ENCODE measurements around the gene FAM118A.

Gene FAM118A

DNA sequence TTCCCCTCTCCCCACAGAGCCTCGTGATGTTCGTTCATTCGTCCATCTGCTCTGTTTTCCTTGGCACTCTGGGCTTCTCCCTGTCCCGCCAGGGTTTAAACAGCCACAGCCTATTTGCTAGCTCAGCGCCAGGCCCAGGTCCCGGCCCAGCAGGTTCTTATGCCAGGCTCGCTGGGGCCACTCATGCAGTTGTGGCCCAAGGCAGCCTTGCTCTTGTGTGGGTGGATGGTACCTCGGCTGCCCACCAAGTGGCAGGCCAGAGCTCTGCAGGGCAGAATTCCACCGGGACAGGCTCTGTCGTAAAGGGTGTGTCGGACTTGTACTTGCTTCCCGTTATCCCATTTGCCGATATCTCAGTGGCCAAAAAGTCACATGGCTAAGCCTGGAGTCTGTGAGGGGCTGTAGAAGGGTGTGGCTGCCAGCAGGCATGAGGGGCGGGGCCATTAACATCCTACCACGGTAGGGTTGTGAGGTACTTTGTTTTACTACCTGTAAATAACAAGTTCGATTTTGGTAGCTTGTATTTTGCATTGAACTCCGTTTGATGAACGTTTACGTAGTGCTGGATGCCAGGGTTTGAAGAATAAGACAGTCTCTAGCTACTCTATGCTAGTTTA is 7.9 kb downstream of the FAM118A start:
- no peaks in the 10 kb centered on the region for H3K27me3 ChIP-seq
- H3K4me3 ChIP-seq, result no peak overlapping the region
- H3K9me3 ChIP-seq (replicated peaks in 1 of 11), result no peaks in the 10 kb centered on the region
- peak overlapping the region in 6 of 11 experiments; percentile 1 to 57 (median 44); a peak in 5 of 22 replicates for H3K9ac ChIP-seq
- peaks cover 7 to 30% (median 15%) of the 10 kb centered on the region in 11 experiments for H3K36me3 ChIP-seq
- peak overlapping the region in 8 of 11 experiments; percentile 0 to 70 (median 51); a peak in 13 of 22 replicates for H3K27ac ChIP-seq
- TF ChIP-seq Cebpa-rat (IDR thresholded peaks at IDR 0.05), result no peak
- peaks cover 26 to 100% (median 99%) of the 10 kb centered on the region in 11 experiments; a peak in 21 of 22 replicates for H4K20me1 ChIP-seq
- peaks cover 85 to 99% (median 91%) of the 10 kb centered on the region in 10 experiments for H3K4me1 ChIP-seq
- peak overlapping the region; percentile 65 to 89 (median 82) for H3K4me2 ChIP-seq

DNA sequence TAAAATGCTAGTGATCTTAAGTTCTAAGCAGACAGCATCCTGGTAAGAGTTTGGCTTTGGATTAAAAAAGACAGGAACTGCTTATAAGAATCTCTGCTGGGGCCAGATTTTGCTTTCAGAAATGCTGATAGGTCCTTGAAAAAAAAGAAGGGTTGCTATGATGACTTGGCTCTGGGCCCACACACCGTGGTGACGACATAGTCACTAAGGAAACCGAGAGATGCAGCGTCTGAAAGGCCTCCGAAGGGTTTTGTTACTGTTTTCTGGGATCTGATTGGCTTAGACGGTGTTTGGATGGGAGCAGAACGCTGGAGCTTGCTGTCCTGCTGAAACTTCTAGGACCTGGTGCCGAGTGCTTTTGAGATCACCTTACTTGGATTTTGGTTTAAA is 8.4 kb downstream of the FAM118A start:
- H3K9ac ChIP-seq, result peak overlapping the region in 8 of 11 experiments; percentile 1 to 60 (median 44); a peak in 9 of 22 replicates

GRCh38 chr22:45318558-45319323 is 9.0 kb downstream of the FAM118A start:
- Histone ChIP-seq H4K20me1 (peaks cover 26 to 100% (median 97%) of the 10 kb centered on the region in 11 experiments; a peak in 21 of 22 replicates), H3K27me3 (no peaks in the 10 kb centered on the region), H3K9ac (peak overlapping the region; percentile 1 to 60 (median 45); a peak in 17 of 22 replicates), H3K27ac (peak overlapping the region; percentile 15 to 70 (median 52); a peak in 21 of 22 replicates), H3K36me3 (peaks cover 16 to 34% (median 26%) of the 10 kb centered on the region in 11 experiments), H3K4me2 (peak overlapping the region; percentile 65 to 89 (median 82)), H3K4me1 (peaks cover 75 to 95% (median 87%) of the 10 kb centered on the region in 10 experiments), H3K9me3 (replicated peaks in 1 of 11) (no peaks in the 10 kb centered on the region), H3K4me3 (no peak overlapping the region)
- no peak for TF ChIP-seq Cebpa-rat (IDR thresholded peaks at IDR 0.05)

More for the DNA sequence above, 8.4 kb downstream of the FAM118A start:
- Histone ChIP-seq H3K4me2 (peak overlapping the region; percentile 65 to 89 (median 82)), H3K9me3 (replicated peaks in 1 of 11) (no peaks in the 10 kb centered on the region), H3K4me3 (no peak overlapping the region), H3K27ac (peak overlapping the region in 10 of 11 experiments; percentile 11 to 70 (median 51); a peak in 18 of 22 replicates), H4K20me1 (peaks cover 26 to 100% (median 99%) of the 10 kb centered on the region in 11 experiments; a peak in 21 of 22 replicates), H3K27me3 (no peaks in the 10 kb centered on the region), H3K4me1 (peaks cover 80 to 99% (median 89%) of the 10 kb centered on the region in 10 experiments), H3K36me3 (peaks cover 10 to 30% (median 20%) of the 10 kb centered on the region in 11 experiments)
- TF ChIP-seq Cebpa-rat (IDR thresholded peaks at IDR 0.05), result no peak

- Histone ChIP-seq H3K36me3 (peaks cover 21 to 40% (median 32%) of the 10 kb centered on the region in 11 experiments), H4K20me1 (peaks cover 22 to 100% (median 96%) of the 10 kb centered on the region in 11 experiments; a peak in 21 of 22 replicates), H3K4me1 (peaks cover 69 to 92% (median 82%) of the 10 kb centered on the region in 10 experiments), H3K9ac (peak overlapping the region in 10 of 11 experiments; percentile 1 to 60 (median 47); a peak in 15 of 22 replicates), H3K4me2 (peak overlapping the region; percentile 65 to 89 (median 82)), H3K27me3 (no peaks in the 10 kb centered on the region), H3K9me3 (replicated peaks in 1 of 11) (no peaks in the 10 kb centered on the region), H3K27ac (peak overlapping the region; percentile 15 to 70 (median 52); a peak in 20 of 22 replicates), H3K4me3 (no peak overlapping the region)
- TF ChIP-seq Cebpa-rat (IDR thresholded peaks at IDR 0.05), result no peak
Observed at GRCh38 chr22:45319324-45319685, 9.6 kb downstream of the FAM118A start.

- no peaks in the 10 kb centered on the region for H3K27me3 ChIP-seq
- TF ChIP-seq Cebpa-rat (IDR thresholded peaks at IDR 0.05), result no peak
- no peaks in the 10 kb centered on the region for H3K9me3 ChIP-seq (replicated peaks in 1 of 11)
- H3K4me1 ChIP-seq, result peaks cover 60 to 84% (median 73%) of the 10 kb centered on the region in 10 experiments
- no peak overlapping the region for H3K27ac ChIP-seq
- H3K36me3 ChIP-seq, result peaks cover 33 to 51% (median 43%) of the 10 kb centered on the region in 11 experiments
- no peak overlapping the region for H3K4me3 ChIP-seq
- peak overlapping the region in 10 of 11 experiments; percentile 65 to 89 (median 80); a peak in 18 of 22 replicates for H3K4me2 ChIP-seq
- H3K9ac ChIP-seq, result peak overlapping the region in 1 of 11 experiments; percentile 44; a peak in 1 of 22 replicates
- H4K20me1 ChIP-seq, result peaks cover 12 to 100% (median 94%) of the 10 kb centered on the region in 11 experiments; a peak in 20 of 22 replicates
Observed at GRCh38 chr22:45320357-45320976, 10.7 kb downstream of the FAM118A start.

DNA sequence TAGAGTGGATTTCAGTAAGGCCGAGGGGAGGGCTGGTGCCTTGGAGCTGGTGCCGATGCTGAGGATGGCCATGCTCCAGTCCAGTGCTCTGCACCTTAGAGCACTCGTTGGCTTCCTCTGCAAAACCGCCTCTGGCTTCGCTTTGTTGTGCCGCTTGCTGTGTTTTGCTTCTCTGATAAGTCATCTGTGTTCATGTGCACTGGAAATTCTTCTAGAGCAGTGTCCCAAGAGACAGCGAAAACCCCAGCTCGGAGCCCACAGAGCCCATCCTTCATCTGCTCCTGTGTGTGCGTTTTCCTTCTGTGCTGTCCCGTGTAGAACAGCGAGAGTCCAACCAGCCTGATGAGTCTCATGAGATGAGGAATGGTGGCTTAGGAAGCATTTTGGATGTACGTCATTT is 12.1 kb downstream of the FAM118A start:
- peak overlapping the region in 3 of 11 experiments; percentile 39 to 46 (median 44); a peak in 7 of 22 replicates for H3K9ac ChIP-seq

DNA sequence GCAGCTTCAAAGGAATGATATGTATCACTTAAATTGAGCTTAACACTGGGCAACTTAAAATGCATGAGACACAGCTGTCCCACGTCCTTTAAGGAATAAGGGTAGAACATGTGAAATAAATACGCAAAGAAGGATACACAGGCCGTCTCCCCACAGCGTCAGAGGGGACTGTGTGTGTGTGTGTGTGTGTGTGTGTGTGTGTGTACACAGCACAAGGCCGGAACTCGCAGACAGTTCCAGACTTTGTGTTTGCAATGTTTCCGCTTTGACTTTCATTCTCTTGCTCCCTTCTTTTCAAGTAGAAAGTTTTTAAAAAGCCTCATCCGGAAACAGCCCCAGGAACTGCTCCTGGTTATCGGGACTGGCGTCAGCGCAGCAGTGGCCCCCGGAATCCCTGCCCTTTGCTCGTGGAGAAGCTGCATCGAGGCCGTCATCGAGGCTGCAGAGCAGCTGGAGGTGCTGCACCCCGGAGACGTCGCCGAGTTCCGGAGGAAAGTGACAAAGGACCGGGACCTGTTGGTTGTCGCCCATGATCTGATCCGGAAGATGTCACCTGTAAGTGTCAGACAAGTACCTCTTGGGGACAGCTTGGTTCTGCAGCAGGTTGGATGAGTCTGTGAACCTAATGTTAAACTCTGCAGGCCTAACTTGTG is 13.3 kb downstream of the FAM118A start:
- H3K4me3 ChIP-seq, result no peak overlapping the region
- no peak overlapping the region for H3K9ac ChIP-seq
- peaks cover 48 to 63% (median 57%) of the 10 kb centered on the region in 11 experiments for H3K36me3 ChIP-seq
- H3K27me3 ChIP-seq, result no peaks in the 10 kb centered on the region
- H4K20me1 ChIP-seq, result peaks cover 0 to 85% (median 73%) of the 10 kb centered on the region in 11 experiments; a peak in 20 of 22 replicates
- H3K27ac ChIP-seq, result no peak overlapping the region
- H3K4me2 ChIP-seq, result peak overlapping the region in 5 of 11 experiments; percentile 77 to 90 (median 84); a peak in 2 of 22 replicates
- H3K9me3 ChIP-seq (replicated peaks in 1 of 11), result no peaks in the 10 kb centered on the region
- peaks cover 37 to 58% (median 48%) of the 10 kb centered on the region in 10 experiments for H3K4me1 ChIP-seq
- no peak for TF ChIP-seq Cebpa-rat (IDR thresholded peaks at IDR 0.05)

More for the DNA sequence above, 12.1 kb downstream of the FAM118A start:
- Histone ChIP-seq H3K9me3 (replicated peaks in 1 of 11) (no peaks in the 10 kb centered on the region), H4K20me1 (peaks cover 5 to 97% (median 85%) of the 10 kb centered on the region in 11 experiments; a peak in 20 of 22 replicates), H3K36me3 (peaks cover 38 to 57% (median 46%) of the 10 kb centered on the region in 11 experiments), H3K27ac (peak overlapping the region in 2 of 11 experiments; percentile 3 to 8; a peak in 1 of 22 replicates), H3K27me3 (no peaks in the 10 kb centered on the region), H3K4me2 (peak overlapping the region; percentile 36 to 90 (median 77)), H3K4me3 (no peak overlapping the region), H3K4me1 (peaks cover 46 to 70% (median 60%) of the 10 kb centered on the region in 10 experiments)
- TF ChIP-seq Cebpa-rat (IDR thresholded peaks at IDR 0.05), result no peak

DNA sequence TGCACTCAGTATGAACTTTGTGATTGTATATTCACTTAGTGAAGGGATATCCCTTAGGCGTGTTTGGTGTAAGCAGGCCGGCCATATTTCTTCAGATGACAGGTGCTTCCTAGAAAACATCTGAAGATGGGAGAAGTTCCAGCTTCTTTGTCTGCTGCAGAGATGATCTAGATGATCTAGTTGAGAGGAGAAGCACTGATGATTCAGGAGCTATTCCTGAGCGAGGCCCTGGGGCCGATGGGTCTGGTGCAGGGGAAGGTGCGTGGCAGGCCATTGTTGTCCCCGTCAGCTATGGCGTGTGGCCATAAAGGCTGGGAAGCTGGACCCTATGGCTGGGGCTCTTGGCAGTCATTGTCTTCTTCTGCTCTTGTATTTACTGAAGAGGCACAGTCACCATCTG is 14.0 kb downstream of the FAM118A start:
- H3K4me3 ChIP-seq, result no peak overlapping the region
- H3K36me3 ChIP-seq, result peaks cover 54 to 69% (median 63%) of the 10 kb centered on the region in 11 experiments
- H4K20me1 ChIP-seq, result peaks cover 0 to 78% (median 66%) of the 10 kb centered on the region in 11 experiments; a peak in 20 of 22 replicates
- no peak overlapping the region for H3K9ac ChIP-seq
- H3K9me3 ChIP-seq (replicated peaks in 1 of 11), result no peaks in the 10 kb centered on the region
- H3K27ac ChIP-seq, result no peak overlapping the region
- H3K4me2 ChIP-seq, result no peak overlapping the region
- no peaks in the 10 kb centered on the region for H3K27me3 ChIP-seq
- no peak for TF ChIP-seq Cebpa-rat (IDR thresholded peaks at IDR 0.05)
- H3K4me1 ChIP-seq, result peaks cover 30 to 51% (median 41%) of the 10 kb centered on the region in 10 experiments

Measured in BLaER1 treated with 17β-estradiol and CSF1 and Interleukin-3, amounts not matched to agents 10 nM and 100 nM (cell line).